ELR (cell line): ENCODE results near the gene NKAPL.

Experiments used
- DNase-seq: peaks from one replicate; pipeline ENCODE4 v3.0.0-alpha.2; 2015; ENCODE audit warnings: low read depth

NKAPL gene

GRCh38 chr6:28258877-28259777, at the start of gene NKAPL:
Gene NKAPL, plus strand, starts transcription at chr6:28259297. Its CDS starts 75 bp downstream, at chr6:28259372.
- DNase-seq = no peak

- no peak for DNase-seq
Measured at GRCh38 chr6:28209753-28210535, 49.2 kb upstream of the NKAPL start.

- DNase-seq = no peak
Measured at GRCh38 chr6:28211840-28212509, 47.1 kb upstream of the NKAPL start.

GRCh38 chr6:28212510-28213212, 46.4 kb upstream of the NKAPL start:
- peak; percentile 88 for DNase-seq

GRCh38 chr6:28213213-28213523, 45.9 kb upstream of the NKAPL start:
- DNase-seq = no peak

GRCh38 chr6:28215425-28215824, 43.7 kb upstream of the NKAPL start:
- peak; percentile 20 for DNase-seq

- DNase-seq = no peak
Measured at GRCh38 chr6:28217890-28218289, 41.2 kb upstream of the NKAPL start.

GRCh38 chr6:28218312-28219248, 40.5 kb upstream of the NKAPL start:
- peak; percentile 78 for DNase-seq

- DNase-seq = peak; percentile 69
Measured at GRCh38 chr6:28220257-28221133, 38.6 kb upstream of the NKAPL start.

GRCh38 chr6:28224131-28225055, 34.7 kb upstream of the NKAPL start:
- no peak for DNase-seq

GRCh38 chr6:28225056-28225834, 33.9 kb upstream of the NKAPL start, which contains the start of gene ZSCAN9:
Gene ZSCAN9, plus strand, starts transcription at chr6:28225275. Its CDS starts 1,810 bp downstream, at chr6:28227085.
- DNase-seq = peak; percentile 96

GRCh38 chr6:28226460-28226859, 32.6 kb upstream of the NKAPL start:
- DNase-seq = no peak

GRCh38 chr6:28232785-28233184, 26.3 kb upstream of the NKAPL start:
- DNase-seq = no peak

- no peak for DNase-seq
Measured at GRCh38 chr6:28235912-28236452, 23.1 kb upstream of the NKAPL start.

GRCh38 chr6:28239636-28240035, 19.5 kb upstream of the NKAPL start:
- DNase-seq = no peak

- no peak for DNase-seq
Measured at GRCh38 chr6:28240471-28240870, 18.6 kb upstream of the NKAPL start.

- DNase-seq = no peak
Measured at GRCh38 chr6:28243946-28244345, 15.2 kb upstream of the NKAPL start.
